ENCODE measurements around the gene ZSCAN18.

The ZSCAN18 gene

DNA sequence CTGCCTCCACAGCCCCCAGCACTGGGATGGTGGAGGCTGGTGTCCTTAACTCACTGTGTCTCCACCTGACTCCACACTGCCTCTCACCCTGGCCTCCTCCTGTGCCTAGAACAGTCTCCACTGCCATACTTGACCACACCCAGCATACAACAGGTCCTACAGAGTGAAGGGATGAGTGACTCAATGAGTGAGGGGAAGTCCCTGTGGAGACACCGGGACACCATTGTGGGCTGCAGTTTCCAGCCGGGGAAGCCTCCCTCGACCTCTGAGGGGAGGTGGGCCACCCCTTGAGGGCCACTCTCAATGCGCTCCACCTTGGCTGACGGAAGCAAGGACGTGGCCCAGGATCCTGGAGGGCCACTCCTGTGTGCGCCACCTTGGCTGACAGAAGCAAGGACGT is 41.8 kb downstream of the ZSCAN18 start:
- no peak for DNase-seq
- Histone ChIP-seq H3K27ac (no peak overlapping the region), H3K9me3 (ENCODE audit: severe bottlenecking) (peaks cover 6% of the 10 kb centered on the region), H3K4me3 (ENCODE audit: low read depth, low read length) (no peak overlapping the region), H3K36me3 (peaks cover 5% of the 10 kb centered on the region; the same call in 1 of the 2 replicates), H3K27me3 (ENCODE audit: insufficient read depth, low read depth, severe bottlenecking) (no peaks in the 10 kb centered on the region)
- TF ChIP-seq, protein P1, sequence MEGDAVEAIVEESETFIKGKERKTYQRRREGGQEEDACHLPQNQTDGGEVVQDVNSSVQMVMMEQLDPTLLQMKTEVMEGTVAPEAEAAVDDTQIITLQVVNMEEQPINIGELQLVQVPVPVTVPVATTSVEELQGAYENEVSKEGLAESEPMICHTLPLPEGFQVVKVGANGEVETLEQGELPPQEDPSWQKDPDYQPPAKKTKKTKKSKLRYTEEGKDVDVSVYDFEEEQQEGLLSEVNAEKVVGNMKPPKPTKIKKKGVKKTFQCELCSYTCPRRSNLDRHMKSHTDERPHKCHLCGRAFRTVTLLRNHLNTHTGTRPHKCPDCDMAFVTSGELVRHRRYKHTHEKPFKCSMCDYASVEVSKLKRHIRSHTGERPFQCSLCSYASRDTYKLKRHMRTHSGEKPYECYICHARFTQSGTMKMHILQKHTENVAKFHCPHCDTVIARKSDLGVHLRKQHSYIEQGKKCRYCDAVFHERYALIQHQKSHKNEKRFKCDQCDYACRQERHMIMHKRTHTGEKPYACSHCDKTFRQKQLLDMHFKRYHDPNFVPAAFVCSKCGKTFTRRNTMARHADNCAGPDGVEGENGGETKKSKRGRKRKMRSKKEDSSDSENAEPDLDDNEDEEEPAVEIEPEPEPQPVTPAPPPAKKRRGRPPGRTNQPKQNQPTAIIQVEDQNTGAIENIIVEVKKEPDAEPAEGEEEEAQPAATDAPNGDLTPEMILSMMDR (IDR thresholded peaks at IDR 0.05; ENCODE audit: low read depth, low read length), result no peak

GRCh38 chr19:58054901-58055874 is 42.8 kb downstream of the ZSCAN18 start:
- Histone ChIP-seq H3K36me3 (peaks cover 5% of the 10 kb centered on the region; the same call in 1 of the 2 replicates), H3K4me3 (ENCODE audit: low read depth, low read length) (peak overlapping the region; percentile 76), H3K27ac (peak overlapping the region; percentile 86), H3K9me3 (ENCODE audit: severe bottlenecking) (peaks cover 6% of the 10 kb centered on the region), H3K27me3 (ENCODE audit: insufficient read depth, low read depth, severe bottlenecking) (no peaks in the 10 kb centered on the region)
- peak; percentile 91 for DNase-seq
- TF ChIP-seq, protein P1 (IDR thresholded peaks at IDR 0.05; ENCODE audit: low read depth, low read length), result peak; percentile 77

- no peaks in the 10 kb centered on the region for H3K27me3 ChIP-seq (ENCODE audit: insufficient read depth, low read depth, severe bottlenecking)
- DNase-seq, result no peak
- H3K9me3 ChIP-seq (ENCODE audit: severe bottlenecking), result peaks cover 9% of the 10 kb centered on the region
- no peak overlapping the region for H3K4me3 ChIP-seq (ENCODE audit: low read depth, low read length)
- no peak overlapping the region for H3K27ac ChIP-seq
- TF ChIP-seq, protein P1 (IDR thresholded peaks at IDR 0.05; ENCODE audit: low read depth, low read length), result no peak
- H3K36me3 ChIP-seq, result peaks cover 5% of the 10 kb centered on the region; the same call in 1 of the 2 replicates
Measured at GRCh38 chr19:58053480-58054156, 44.4 kb downstream of the ZSCAN18 start.

DNA sequence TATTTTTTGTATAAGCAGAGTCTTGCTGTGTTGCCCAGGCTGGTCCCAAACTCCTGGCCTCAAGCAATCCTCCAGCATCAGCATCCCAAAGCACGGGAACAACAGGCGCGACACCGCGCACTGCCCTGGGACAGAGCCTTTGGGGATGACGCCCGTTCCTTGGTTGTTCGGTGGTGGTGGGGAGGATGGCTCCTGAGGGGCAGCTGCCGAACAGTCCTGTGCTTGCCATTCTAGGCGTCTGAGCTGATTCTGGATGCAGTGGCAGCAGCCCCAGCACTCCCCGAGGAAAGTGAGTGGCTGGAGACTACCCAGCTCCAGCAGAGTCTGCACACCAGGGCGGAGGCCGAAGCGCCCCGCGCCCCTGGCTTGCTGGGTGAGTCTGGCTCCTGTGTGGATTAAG is 45.8 kb downstream of the ZSCAN18 start:
- H3K27ac ChIP-seq, result no peak overlapping the region
- no peak for DNase-seq
- H3K36me3 ChIP-seq, result peaks cover 5% of the 10 kb centered on the region; the same call in 1 of the 2 replicates
- TF ChIP-seq, protein P1 (IDR thresholded peaks at IDR 0.05; ENCODE audit: low read depth, low read length), result no peak
- H3K4me3 ChIP-seq (ENCODE audit: low read depth, low read length), result no peak overlapping the region
- H3K27me3 ChIP-seq (ENCODE audit: insufficient read depth, low read depth, severe bottlenecking), result no peaks in the 10 kb centered on the region
- peaks cover 9% of the 10 kb centered on the region for H3K9me3 ChIP-seq (ENCODE audit: severe bottlenecking)

- TF ChIP-seq, protein P1 (IDR thresholded peaks at IDR 0.05; ENCODE audit: low read depth, low read length), result no peak
- H3K9me3 ChIP-seq (ENCODE audit: severe bottlenecking), result peaks cover 9% of the 10 kb centered on the region
- H3K27ac ChIP-seq, result no peak overlapping the region
Measured at GRCh38 chr19:58047672-58048071, 50.4 kb downstream of the ZSCAN18 start.

More at GRCh38 chr19:58047672-58048071, 50.4 kb downstream of the ZSCAN18 start:
- no peak for DNase-seq
- H3K4me3 ChIP-seq (ENCODE audit: low read depth, low read length), result no peak overlapping the region
- no peaks in the 10 kb centered on the region for H3K27me3 ChIP-seq (ENCODE audit: insufficient read depth, low read depth, severe bottlenecking)
- peaks cover 5% of the 10 kb centered on the region for H3K36me3 ChIP-seq

All from WERI-Rb-1 (cell line).